H1 (cell line): ENCODE data around the gene PRR33. TPM values are rescaled to one million over a fixed set of nuclear protein-coding genes. Genes with fewer than 3 reads are reported as not detected.
"Not testable (repeated sequence)": the region's sequence is repeated elsewhere in the genome, so short reads cannot be mapped to it uniquely, and the experiment has no call there.

Source experiments
- CTCF ChIA-PET: fragments of 300-600 bp; sonication (Branson Sonifier 250); formaldehyde crosslinking; loops from one replicate; lab custom pipeline; 2021; ENCODE audit not compliant: partially characterized antibody; lab: Charles Lee
- POLR2A ChIA-PET: fragments of 300-600 bp; sonication (Branson Sonifier 250); formaldehyde crosslinking; loops from one replicate; lab custom pipeline; 2021; ENCODE audit warnings: inconsistent platforms; ENCODE audit not compliant: partially characterized antibody; lab: Charles Lee
- DNase-seq, 2 experiments: peaks; one replicate each; pipeline versions ENCODE4 v3.0.0 to v3.0.0-alpha.2; 2010 to 2022; ENCODE audit warnings: low spot score in 2 of 2, low read depth in 1 of 2, mixed read lengths in 1 of 2
- FAIRE-seq: peaks from 2 replicates; lab custom pipeline; 2011; peaks lifted over from hg19 to GRCh38; lab: Jason Lieb, UNC
- H2AFZ ChIP-seq: 2 replicates; pipeline ENCODE4 v1.8.1; 2012; ENCODE audit warnings: low read length, inconsistent platforms
- H2AK5ac ChIP-seq: 2 replicates; pipeline ENCODE4 v1.6.1; 2013; ENCODE audit warnings: low read depth, low read length
- H2BK120ac ChIP-seq: replicated peaks from 2 replicates; pipeline ENCODE3; 2013; ENCODE audit warnings: low read depth, low read length, inconsistent platforms
- H2BK12ac ChIP-seq: 2 replicates; pipeline ENCODE4 v1.6.1; 2013; ENCODE audit warnings: low read depth, low read length
- H2BK15ac ChIP-seq: 2 replicates; pipeline ENCODE4 v1.6.1; 2013; ENCODE audit warnings: low read length
- H2BK20ac ChIP-seq: 2 replicates; pipeline ENCODE4 v1.6.1; 2013; ENCODE audit warnings: low read length
- H2BK5ac ChIP-seq: 2 replicates; pipeline ENCODE4 v1.6.1; 2013; ENCODE audit warnings: low read depth, low read length
- H3K14ac ChIP-seq: 2 replicates; pipeline ENCODE4 v1.6.1; 2013; ENCODE audit warnings: inconsistent platforms; ENCODE audit not compliant: insufficient read length
- H3K18ac ChIP-seq: 2 replicates; pipeline ENCODE4 v1.6.1; 2013; ENCODE audit warnings: low read length; ENCODE audit errors: extremely low read depth
- H3K23ac ChIP-seq: 2 replicates; pipeline ENCODE4 v1.6.1; 2013; ENCODE audit warnings: inconsistent platforms; ENCODE audit not compliant: insufficient read length
- H3K23me2 ChIP-seq: 2 replicates; pipeline ENCODE4 v1.6.1; 2013; ENCODE audit warnings: low read depth, low read length
- H3K27ac ChIP-seq: 2 replicates; pipeline ENCODE4 v1.6.1; 2011; ENCODE audit warnings: low read depth, low read length, inconsistent platforms
- H3K27me3 ChIP-seq, 4 experiments: replicated peaks in 1 of 4; 1 replicate in 1 of 4; 2 replicates in 3 of 4; pipeline versions ENCODE4 v1.6.1 to v1.8.1; 2011 to 2013; ENCODE audit warnings: low read length in 3 of 4, mild to moderate bottlenecking in 3 of 4, inconsistent platforms in 2 of 4, mixed read lengths in 2 of 4, moderate library complexity in 1 of 4; ENCODE audit not compliant: control insufficient read depth in 3 of 4, insufficient read depth in 3 of 4; ENCODE audit errors: extremely low read depth in 1 of 4
- H3K36me3 ChIP-seq, 4 experiments: 2 replicates each; pipeline versions ENCODE4 v1.6.1 to v1.8.1; 2011 to 2013; ENCODE audit warnings: mild to moderate bottlenecking in 4 of 4, low read length in 3 of 4, moderate library complexity in 2 of 4, control low read depth in 1 of 4, inconsistent platforms in 1 of 4; ENCODE audit not compliant: insufficient read depth in 4 of 4, control insufficient read depth in 2 of 4
- H3K4ac ChIP-seq: replicated peaks from 2 replicates; pipeline ENCODE3; 2013; ENCODE audit warnings: low read length, low read depth, mixed read lengths, inconsistent platforms; ENCODE audit not compliant: insufficient read length
- H3K4me1 ChIP-seq, 4 experiments: replicated peaks in 1 of 4; 1 replicate in 1 of 4; 2 replicates in 3 of 4; pipeline versions ENCODE4 v1.6.1 to v1.8.1; 2011 to 2013; ENCODE audit warnings: low read length in 3 of 4, inconsistent platforms in 2 of 4, mixed read lengths in 1 of 4; ENCODE audit not compliant: insufficient read depth in 4 of 4, control insufficient read depth in 3 of 4
- H3K4me2 ChIP-seq, 2 experiments: 2 replicates each; pipeline versions ENCODE4 v1.6.1 to v1.8.1; 2011 to 2013; ENCODE audit warnings: low read depth in 2 of 2, low read length in 2 of 2, control low read depth in 1 of 2, inconsistent platforms in 1 of 2, mild to moderate bottlenecking in 1 of 2; ENCODE audit not compliant: insufficient read depth in 1 of 2
- H3K4me3 ChIP-seq, 4 experiments: fragments of 200-600, 300-600 bp in 1 of 4; sonication (generic), shearing (Covaris generic), sonication (Bioruptor Twin) in 1 of 4; 2 replicates each; pipeline versions ENCODE4 v1.5.1 to v1.8.1; 2011 to 2016; ENCODE audit warnings: low read length in 4 of 4, low read depth in 3 of 4, control low read depth in 2 of 4, inconsistent platforms in 2 of 4, mild to moderate bottlenecking in 2 of 4, mixed read lengths in 1 of 4, moderate library complexity in 1 of 4; ENCODE audit not compliant: insufficient read depth in 2 of 4; ENCODE audit errors: extremely low read depth in 1 of 4
- H3K56ac ChIP-seq: replicated peaks from 2 replicates; pipeline ENCODE3; 2013; ENCODE audit warnings: low read depth, mild to moderate bottlenecking, mixed read lengths, low read length, inconsistent platforms; ENCODE audit not compliant: insufficient read length
- H3K79me1 ChIP-seq: 2 replicates; pipeline ENCODE4 v1.6.1; 2013; ENCODE audit warnings: low read depth, low read length, control low read depth
- H3K79me2 ChIP-seq, 2 experiments: 2 replicates each; pipeline versions ENCODE4 v1.6.1 to v1.8.1; 2012 to 2013; ENCODE audit warnings: low read length in 2 of 2, mild to moderate bottlenecking in 2 of 2, inconsistent platforms in 1 of 2; ENCODE audit not compliant: insufficient read depth in 2 of 2, control insufficient read depth in 1 of 2
- H3K9ac ChIP-seq, 4 experiments: replicated peaks in 1 of 4; 1 replicate in 1 of 4; 2 replicates in 3 of 4; pipeline versions ENCODE4 v1.6.1 to v1.8.1; 2011 to 2013; ENCODE audit warnings: low read depth in 3 of 4, low read length in 3 of 4, control low read depth in 2 of 4, mild to moderate bottlenecking in 2 of 4, moderate library complexity in 2 of 4, inconsistent platforms in 1 of 4; ENCODE audit errors: extremely low read depth in 1 of 4
- H3K9me3 ChIP-seq, 2 experiments: 2 replicates each; pipeline versions ENCODE4 v1.6.1 to v1.8.1; 2012 to 2013; ENCODE audit warnings: mild to moderate bottlenecking in 2 of 2, moderate library complexity in 2 of 2, control low read depth in 1 of 2, inconsistent platforms in 1 of 2, low read depth in 1 of 2, low read length in 1 of 2, mixed read lengths in 1 of 2; ENCODE audit not compliant: insufficient read depth in 2 of 2
- H4K20me1 ChIP-seq, 2 experiments: replicated peaks in 1 of 2; 2 replicates each; pipeline versions ENCODE3 to v1.8.1; 2011 to 2013; ENCODE audit warnings: inconsistent platforms in 2 of 2, low read length in 2 of 2, mild to moderate bottlenecking in 1 of 2; ENCODE audit not compliant: insufficient read depth in 2 of 2, control insufficient read depth in 1 of 2
- H4K5ac ChIP-seq: 2 replicates; pipeline ENCODE4 v1.6.1; 2013; ENCODE audit warnings: low read length, low read depth, mixed read lengths, inconsistent platforms; ENCODE audit not compliant: insufficient read length
- H4K8ac ChIP-seq: 2 replicates; pipeline ENCODE4 v1.8.0; 2013; ENCODE audit warnings: mild to moderate bottlenecking, moderate library complexity, low read length, inconsistent platforms; ENCODE audit not compliant: insufficient read depth; ENCODE audit errors: extremely low read depth
- H4K91ac ChIP-seq: replicated peaks from 2 replicates; pipeline ENCODE3; 2013; ENCODE audit warnings: low read length, mixed read lengths, inconsistent platforms; ENCODE audit not compliant: insufficient read length
- WGBS, 2 experiments: shearing (Covaris generic) in 1 of 2; methylation state at CpG; one replicate each; pipeline versions ENCODE4 v1.1.6 to v1.1.7; 2013 to 2015; ENCODE audit warnings: low lambda C conversion rate in 2 of 2, mixed read lengths in 2 of 2, inconsistent platforms in 1 of 2, low coverage in 1 of 2, missing lambda C conversion rate in 1 of 2; ENCODE audit not compliant: insufficient replicate concordance in 2 of 2, insufficient coverage in 1 of 2, insufficient read length in 1 of 2; ENCODE audit errors: extremely low coverage in 1 of 2, missing lambda C conversion rate in 1 of 2; 5-methylcytosine and 5-hydroxymethylcytosine counted together
- polyA plus RNA-seq, 7 experiments: library from polyadenylated mRNA; depleted of rRNA in 3 of 7; stranded (reverse) in 5 of 7; unstranded in 2 of 7; fragments of >200 nt in 5 of 7; fragments of 200-250 nt in 2 of 7; gene quantifications; 1 replicate in 5 of 7; 2 replicates in 1 of 7; 4 replicates in 1 of 7; pipeline versions ENCODE4 v1.2.1 to v1.2.3, GENCODE V29; 2011 to 2013; ENCODE audit warnings: missing spikeins in 2 of 7, mixed read lengths in 2 of 7
- total RNA-seq: library from RNA; stranded (reverse); fragmentation: NEBNext Ultra II Directional; extraction: Animal tissue kit (Norgen Biotek cat#: 25700); gene quantifications from 2 replicates; pipeline ENCODE4 v1.2.1, GENCODE V29; 2021

Gene PRR33
- total and polyA plus RNA-seq, 2 of the 8 experiments (the other 6 are each of a cell fraction or from before 2014, with no cell fraction given): 0.02 TPM; not detected in 1

- CTCF ChIA-PET: interaction anchor here (1.2 to 1.6 kb wide), 2 partner anchors 43 to 180 kb away, joined by 3 to 5 read pairs; no protein-coding TSS in a partner anchor
Measured at GRCh38 chr11:1873813-1874150, 17.9 kb downstream of the PRR33 start.

More at GRCh38 chr11:1873813-1874150, 17.9 kb downstream of the PRR33 start:
- DNase-seq, H3K56ac ChIP-seq, H3K14ac ChIP-seq, H3K9me3 ChIP-seq, H3K27me3 ChIP-seq, H2BK5ac ChIP-seq, H3K23me2 ChIP-seq, H3K27ac ChIP-seq, H2BK15ac ChIP-seq, H3K79me1 ChIP-seq, H3K79me2 ChIP-seq, H4K8ac ChIP-seq, H3K4me3 ChIP-seq, H4K5ac ChIP-seq, H3K18ac ChIP-seq, H2BK12ac ChIP-seq, H2AFZ ChIP-seq, POLR2A ChIA-PET, H3K4me2 ChIP-seq, FAIRE-seq, H3K23ac ChIP-seq, H3K9ac ChIP-seq, H2BK120ac ChIP-seq, H2BK20ac ChIP-seq, H3K36me3 ChIP-seq, H4K20me1 ChIP-seq, H3K4me1 ChIP-seq, H4K91ac ChIP-seq, H2AK5ac ChIP-seq, H3K4ac ChIP-seq: not testable (repeated sequence)
- 74% methylated on average over 8 of the region's 17 CpGs; no CpG with 5 or more reads in 1 of the 2 experiments for WGBS, 2 experiments
